ENCODE measurements around the gene RBM25.
A peak's percentile ranks its signal among the peaks of the same experiment; 100 is the strongest.
"Not testable (repeated sequence)": the region's sequence is repeated elsewhere in the genome, so short reads cannot be mapped to it uniquely, and the experiment has no call there.

RBM25 gene

GRCh38 chr14:73058224-73058921 is at the start of gene RBM25:
TSS of gene RBM25 (plus strand) at chr14:73058534. CDS start at chr14:73071642, 13,108 bp downstream.
- TF ChIP-seq CTCF (IDR thresholded peaks at IDR 0.05; ENCODE audit: extremely low read depth, insufficient read depth, missing control alignments), result peak; percentile 13
- in situ Hi-C loops (cut with MboI; ENCODE audit: low pct_unique_long_range_greater_than_20kb, low sequenced_read_pairs, unreplicated experiment), result no loop called here
- DNase-seq (ENCODE audit: low spot score), result peak; percentile 95

- in situ Hi-C loops (cut with MboI; ENCODE audit: low pct_unique_long_range_greater_than_20kb, low sequenced_read_pairs, unreplicated experiment); DNase-seq (ENCODE audit: low spot score): not testable (repeated sequence)
Measured at GRCh38 chr14:73011189-73011588, 47.1 kb upstream of the RBM25 start.

GRCh38 chr14:73014105-73014504 is 44.2 kb upstream of the RBM25 start:
- in situ Hi-C loops (cut with MboI; ENCODE audit: low pct_unique_long_range_greater_than_20kb, low sequenced_read_pairs, unreplicated experiment), result no loop called here
- no peak for TF ChIP-seq CTCF (IDR thresholded peaks at IDR 0.05; ENCODE audit: extremely low read depth, insufficient read depth, missing control alignments)
- peak; percentile 76 for DNase-seq (ENCODE audit: low spot score)

- DNase-seq (ENCODE audit: low spot score); in situ Hi-C loops (cut with MboI; ENCODE audit: low pct_unique_long_range_greater_than_20kb, low sequenced_read_pairs, unreplicated experiment): not testable (repeated sequence)
Measured at GRCh38 chr14:73015552-73015951, 42.8 kb upstream of the RBM25 start.

- in situ Hi-C loops (cut with MboI; ENCODE audit: low pct_unique_long_range_greater_than_20kb, low sequenced_read_pairs, unreplicated experiment); DNase-seq (ENCODE audit: low spot score): not testable (repeated sequence)
Measured at GRCh38 chr14:73016011-73016410, 42.3 kb upstream of the RBM25 start.

- no peak for DNase-seq (ENCODE audit: low spot score)
- in situ Hi-C loops (cut with MboI; ENCODE audit: low pct_unique_long_range_greater_than_20kb, low sequenced_read_pairs, unreplicated experiment), result no loop called here
Measured at GRCh38 chr14:73022051-73022450, 36.3 kb upstream of the RBM25 start.

GRCh38 chr14:73025544-73025943 is 32.8 kb upstream of the RBM25 start:
- no peak for DNase-seq (ENCODE audit: low spot score)
- no peak for TF ChIP-seq CTCF (IDR thresholded peaks at IDR 0.05; ENCODE audit: extremely low read depth, insufficient read depth, missing control alignments)
- in situ Hi-C loops (cut with MboI; ENCODE audit: low pct_unique_long_range_greater_than_20kb, low sequenced_read_pairs, unreplicated experiment), result no loop called here

More at GRCh38 chr14:73022051-73022450, 36.3 kb upstream of the RBM25 start:
- no peak for TF ChIP-seq CTCF (IDR thresholded peaks at IDR 0.05; ENCODE audit: extremely low read depth, insufficient read depth, missing control alignments)

- no peak for DNase-seq (ENCODE audit: low spot score)
- in situ Hi-C loops (cut with MboI; ENCODE audit: low pct_unique_long_range_greater_than_20kb, low sequenced_read_pairs, unreplicated experiment), result no loop called here
- no peak for TF ChIP-seq CTCF (IDR thresholded peaks at IDR 0.05; ENCODE audit: extremely low read depth, insufficient read depth, missing control alignments)
Measured at GRCh38 chr14:73026243-73026844, 32.0 kb upstream of the RBM25 start.

Measured in GM13977 (cell line).